Kidney (tissue), 14 donors: ENCODE data around the gene CST3. TPM values are rescaled to one million over a fixed set of nuclear protein-coding genes. Genes with fewer than 3 reads are reported as not detected.

Experiments
- DNase-seq, 5 donors: peaks; one replicate each; pipeline ENCODE4 v3.0.0-alpha.2; 2013 to 2020
- FAIRE-seq: peaks from 2 replicates; lab custom pipeline; 2012; peaks lifted over from hg19 to GRCh38; lab: Jason Lieb, UNC
- H3K27ac ChIP-seq, 2 donors: one replicate each; pipeline ENCODE4 v1.7.0; 2013; ENCODE audit warnings: low read depth in 2 of 2, low read length in 2 of 2, inconsistent platforms in 1 of 2
- H3K27me3 ChIP-seq: one replicate; pipeline ENCODE4 v1.7.1; 2013; ENCODE audit warnings: low read length, inconsistent platforms; ENCODE audit not compliant: control insufficient read depth, insufficient read depth
- H3K36me3 ChIP-seq, 3 donors: one replicate each; pipeline versions ENCODE4 v1.7.0 to v1.7.1; 2013; ENCODE audit warnings: low read length in 3 of 3, control low read depth in 1 of 3, inconsistent platforms in 1 of 3; ENCODE audit not compliant: insufficient read depth in 3 of 3, control insufficient read depth in 2 of 3
- H3K4me1 ChIP-seq, 3 donors: one replicate each; pipeline versions ENCODE4 v1.7.0 to v1.7.1; 2013; ENCODE audit warnings: low read length in 3 of 3, inconsistent platforms in 1 of 3, low read depth in 1 of 3; ENCODE audit not compliant: control insufficient read depth in 2 of 3, insufficient read depth in 2 of 3
- H3K4me3 ChIP-seq, 3 donors: one replicate each; pipeline versions ENCODE4 v1.7.0 to v1.8.1; 2013; ENCODE audit warnings: low read length in 3 of 3, control low read depth in 1 of 3, inconsistent platforms in 1 of 3
- H3K9ac ChIP-seq, 3 donors: one replicate each; pipeline versions ENCODE4 v1.7.0 to v1.7.1; 2013; ENCODE audit warnings: low read length in 3 of 3, control low read depth in 1 of 3, inconsistent platforms in 1 of 3
- H3K9me3 ChIP-seq, 3 donors: one replicate each; pipeline versions ENCODE4 v1.7.0 to v1.7.1; 2013; ENCODE audit warnings: low read length in 3 of 3, control low read depth in 1 of 3, inconsistent platforms in 1 of 3; ENCODE audit not compliant: control insufficient read depth in 2 of 3, insufficient read depth in 1 of 3
- CTCF ChIP-seq: IDR thresholded peaks from 3 replicates; pipeline ENCODE4 v1.5.1; 2012; ENCODE audit warnings: mild to moderate bottlenecking, moderate library complexity, borderline replicate concordance; ENCODE audit not compliant: insufficient read depth; ENCODE audit errors: extremely low read depth
- intact Hi-C: fragments of 100-400 bp; cut with DNase I; formaldehyde crosslinking; loops from one replicate; pipeline ENCODE4 v1.11.1; 2022
- polyA plus RNA-seq: library from polyadenylated mRNA; stranded (reverse); fragments of 350-450 nt; fragmentation: Illumina TruSeq; extraction: RNeasy Lipid Tissue Mini Kit (QIAGEN cat#74804); gene quantifications from one replicate; pipeline ENCODE4 v1.2.3, GENCODE V29; 2014; ENCODE audit warnings: low read depth, low replicate concordance; ENCODE audit not compliant: insufficient read depth
- total RNA-seq: library from RNA; stranded (reverse); fragmentation: NEBNext Ultra II Directional; extraction: Animal tissue kit (Norgen Biotek cat#: 25700); gene quantifications from one replicate; pipeline ENCODE4 v1.2.1, GENCODE V29; 2021
- donor health status: control.
- donor health status: control.
- donor health status: control.
- donor health status: control.
- donor health status: control.
- donor health status: DM: yes; HTN: yes; CAD: no.
- donor health status: Normal renal cell carcinoma (clear cell type).

Gene CST3
- total and polyA plus RNA-seq, 2 donors from 2014 or later: 852 to 942 TPM

GRCh38 chr20:23614163-23614562 lies 23.6 kb downstream of the CST3 start:
- FAIRE-seq: no peak
- DNase-seq: no peak
- H3K27ac ChIP-seq: no peak overlapping the region
- H3K9me3 ChIP-seq: no peaks in the 10 kb centered on the region
- no peak overlapping the region for H3K9ac ChIP-seq
- H3K4me3 ChIP-seq: no peak overlapping the region
- TF ChIP-seq CTCF: no peak
- no peaks in the 10 kb centered on the region for H3K4me1 ChIP-seq
- intact Hi-C loops: no loop called here
- H3K36me3 ChIP-seq: no peaks in the 10 kb centered on the region
- H3K27me3 ChIP-seq: no peaks in the 10 kb centered on the region

- H3K9me3 ChIP-seq: no peaks in the 10 kb centered on the region
- no peak overlapping the region for H3K9ac ChIP-seq
- DNase-seq: peak in 2 of 5 donors; percentile 24 to 82
- intact Hi-C loops: no loop called here
- no peaks in the 10 kb centered on the region for H3K27me3 ChIP-seq
- TF ChIP-seq CTCF: no peak
- FAIRE-seq: no peak
- no peaks in the 10 kb centered on the region for H3K36me3 ChIP-seq
- no peak overlapping the region for H3K4me3 ChIP-seq
- no peak overlapping the region for H3K27ac ChIP-seq
- H3K4me1 ChIP-seq: no peaks in the 10 kb centered on the region
Measured at GRCh38 chr20:23613676-23614075, 24.1 kb downstream of the CST3 start.

DNA sequence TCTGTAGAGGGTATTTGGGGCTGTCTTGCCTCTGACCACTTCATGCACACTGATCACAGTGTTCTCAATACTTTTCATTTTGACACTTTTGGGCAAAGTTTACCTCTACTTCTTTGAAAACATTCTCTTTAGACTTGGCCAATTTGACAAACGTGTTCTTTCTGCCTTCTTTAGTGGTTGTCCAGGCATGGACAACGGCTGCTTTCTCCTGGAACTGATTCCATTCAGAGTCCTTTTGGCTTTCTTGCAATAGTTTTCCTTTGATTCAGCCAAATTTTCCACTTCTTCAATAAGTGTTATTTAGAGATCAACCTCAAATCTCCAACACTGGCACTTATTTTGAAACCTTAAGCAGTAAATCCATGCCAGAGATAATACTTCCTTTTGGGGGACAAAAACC lies 25.4 kb downstream of the CST3 start:
- Histone ChIP-seq H3K27me3 (no peaks in the 10 kb centered on the region), H3K36me3 (no peaks in the 10 kb centered on the region), H3K9me3 (no peaks in the 10 kb centered on the region), H3K27ac (no peak overlapping the region), H3K4me1 (no peaks in the 10 kb centered on the region), H3K9ac (no peak overlapping the region), H3K4me3 (no peak overlapping the region)
- FAIRE-seq (no peak), DNase-seq (no peak)
- TF ChIP-seq CTCF: no peak
- intact Hi-C loops: no loop called here

DNA sequence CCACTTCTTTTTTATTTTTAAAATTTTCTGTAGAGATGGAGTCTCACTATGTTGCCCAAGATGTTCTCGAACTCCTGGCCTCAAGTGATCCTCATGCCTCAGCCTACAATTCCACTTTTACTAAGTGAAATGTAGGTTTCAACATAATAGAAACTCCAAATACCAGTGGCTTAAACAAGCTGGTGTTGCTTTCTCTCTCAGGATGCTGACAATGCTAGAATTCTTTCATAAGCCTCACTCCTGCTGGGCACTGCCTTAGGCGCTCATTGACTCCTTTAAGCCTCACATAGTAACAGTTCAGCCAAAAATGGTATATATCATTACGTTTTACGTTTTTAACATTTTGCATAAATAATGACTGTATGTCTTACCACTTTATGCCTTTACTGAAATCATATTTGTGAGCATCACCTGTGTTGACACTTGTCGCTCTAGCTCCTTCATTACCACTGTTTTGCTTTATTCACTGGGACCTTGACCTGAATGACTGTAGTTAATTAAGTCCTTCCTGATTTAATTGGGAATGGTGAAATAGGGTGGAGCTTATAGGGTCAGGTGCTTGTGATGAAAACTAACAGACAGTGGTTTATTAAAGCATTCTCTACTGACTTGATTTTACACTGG lies 28.2 kb downstream of the CST3 start:
- Histone ChIP-seq H3K9me3 (no peaks in the 10 kb centered on the region), H3K27me3 (no peaks in the 10 kb centered on the region), H3K27ac (no peak overlapping the region), H3K4me3 (no peak overlapping the region), H3K4me1 (no peaks in the 10 kb centered on the region), H3K36me3 (no peaks in the 10 kb centered on the region), H3K9ac (no peak overlapping the region)
- no peak for TF ChIP-seq CTCF
- DNase-seq: no peak
- intact Hi-C loops: no loop called here
- FAIRE-seq: no peak
